Caco-2 (cell line): ENCODE results near the gene CRYBG1. TPM values are rescaled to one million over a fixed set of nuclear protein-coding genes. Genes with fewer than 3 reads are reported as not detected.
A peak's percentile ranks its signal among the peaks of the same experiment; 100 is the strongest.

Experiments
- BruUV-seq: library from RNA; stranded (reverse); fragments of 400-500 nt; replicated peaks from 2 replicates; lab custom pipeline; 2021; lab: Mats Ljungman, UMichigan
- CTCF ChIA-PET: fragments of 300-600 bp; sonication (Branson Sonifier 250); formaldehyde crosslinking; loops from one replicate; lab custom pipeline; 2022; ENCODE audit warnings: antibody characterized with exemption; lab: Charles Lee
- POLR2A ChIA-PET: fragments of 300-600 bp; sonication (Branson Sonifier 250); formaldehyde crosslinking; loops from one replicate; lab custom pipeline; 2022; ENCODE audit warnings: antibody characterized with exemption; lab: Charles Lee
- DNase-seq, 2 experiments: peaks; one replicate each; pipeline versions ENCODE4 v3.0.0 to v3.0.0-alpha.2; 2020 to 2022
- H3K27me3 ChIP-seq: replicated peaks from 2 replicates; pipeline ENCODE4 v1.6.0; 2011; ENCODE audit warnings: low read length; ENCODE audit not compliant: control insufficient read depth, insufficient read depth
- H3K36me3 ChIP-seq: 2 replicates; pipeline ENCODE4 v1.5.1; 2011; ENCODE audit warnings: low read length; ENCODE audit not compliant: control insufficient read depth, insufficient read depth
- H3K4me1 ChIP-seq: fragments of 250-450 bp; sonication (Bioruptor Pico); 2 replicates; pipeline ENCODE4 v1.5.1; 2020; ENCODE audit warnings: mild to moderate bottlenecking
- H3K4me3 ChIP-seq: 2 replicates; pipeline ENCODE4 v1.5.1; 2011; ENCODE audit warnings: low read depth, mild to moderate bottlenecking, control low read depth, low read length
- H3K9me3 ChIP-seq: fragments of 250-450 bp; sonication (Bioruptor Pico); 2 replicates; pipeline ENCODE4 v1.5.1; 2020; ENCODE audit warnings: mild to moderate bottlenecking, moderate library complexity
- H3K27ac Mint-ChIP-seq: one replicate; pipeline ENCODE4 v1.8.0; 2022; ENCODE audit warnings: mixed read lengths; ENCODE audit not compliant: unreplicated experiment
- H3K27me3 Mint-ChIP-seq: one replicate; pipeline ENCODE4 v1.8.0; 2022; ENCODE audit warnings: mixed read lengths; ENCODE audit not compliant: insufficient read depth, unreplicated experiment
- H3K36me3 Mint-ChIP-seq: one replicate; pipeline ENCODE4 v1.8.0; 2022; ENCODE audit warnings: mild to moderate bottlenecking, mixed read lengths; ENCODE audit not compliant: insufficient read depth, unreplicated experiment
- H3K4me1 Mint-ChIP-seq: one replicate; pipeline ENCODE4 v1.8.0; 2022; ENCODE audit warnings: low read depth, mixed read lengths; ENCODE audit not compliant: unreplicated experiment
- H3K4me3 Mint-ChIP-seq: one replicate; pipeline ENCODE4 v1.8.0; 2022; ENCODE audit warnings: mild to moderate bottlenecking, moderate library complexity, mixed read lengths; ENCODE audit not compliant: unreplicated experiment
- H3K9me3 Mint-ChIP-seq: one replicate; pipeline ENCODE4 v1.8.0; 2022; ENCODE audit warnings: mixed read lengths; ENCODE audit not compliant: unreplicated experiment
- intact Hi-C: fragments of 100-400 bp; cut with micrococcal nuclease; formaldehyde crosslinking; loops from one replicate; pipeline ENCODE4 v1.10.0; 2022; ENCODE audit not compliant: unreplicated experiment
- total RNA-seq: library from RNA; stranded (reverse); gene quantifications from 2 replicates; pipeline ENCODE4 v1.2.3, GENCODE V29; 2022
- TF ChIP-seq, protein P1 (sequence below), 2 experiments: fragments of 200-600 bp in 1 of 2; IDR thresholded peaks; 1 replicate in 1 of 2; 2 replicates in 1 of 2; pipeline versions ENCODE4 v1.5.1 to v1.8.0; 2011 to 2022; ENCODE audit warnings: antibody characterized with exemption in 1 of 2, control low read depth in 1 of 2, inconsistent platforms in 1 of 2, low read depth in 1 of 2, low read length in 1 of 2, mild to moderate bottlenecking in 1 of 2, moderate library complexity in 1 of 2; ENCODE audit not compliant: insufficient read depth in 1 of 2, severe bottlenecking in 1 of 2, unreplicated experiment in 1 of 2

CRYBG1 gene
- total RNA-seq, 1 experiment from 2014 or later, result 13.2 TPM

DNA sequence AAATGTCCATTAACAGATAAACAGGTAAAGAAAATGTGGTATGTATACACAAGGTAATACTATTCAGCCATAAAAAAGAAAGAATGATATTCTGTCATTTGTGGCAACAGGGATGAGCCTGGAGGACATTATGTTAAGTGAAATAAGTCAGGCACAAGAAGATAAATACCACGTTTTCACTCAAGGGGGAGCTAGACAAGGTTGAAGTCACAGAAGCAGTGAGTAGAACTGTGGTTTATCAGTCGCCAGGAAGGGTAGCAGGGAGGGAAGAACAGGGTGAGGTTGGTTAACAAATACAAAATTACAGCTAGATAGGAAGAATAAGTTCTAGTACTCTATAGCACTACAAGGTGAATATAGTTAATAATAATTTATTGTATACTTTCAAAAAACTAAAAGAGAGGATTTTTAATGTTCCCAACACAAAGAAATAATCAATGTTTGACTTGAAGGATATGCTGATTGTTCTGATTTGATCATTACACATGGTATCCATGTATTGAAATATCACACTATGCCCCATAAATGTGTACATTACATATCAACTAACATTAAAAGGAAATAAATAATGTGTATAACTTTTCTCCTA lies 247.7 kb downstream of the CRYBG1 start:
- TF ChIP-seq, protein P1, sequence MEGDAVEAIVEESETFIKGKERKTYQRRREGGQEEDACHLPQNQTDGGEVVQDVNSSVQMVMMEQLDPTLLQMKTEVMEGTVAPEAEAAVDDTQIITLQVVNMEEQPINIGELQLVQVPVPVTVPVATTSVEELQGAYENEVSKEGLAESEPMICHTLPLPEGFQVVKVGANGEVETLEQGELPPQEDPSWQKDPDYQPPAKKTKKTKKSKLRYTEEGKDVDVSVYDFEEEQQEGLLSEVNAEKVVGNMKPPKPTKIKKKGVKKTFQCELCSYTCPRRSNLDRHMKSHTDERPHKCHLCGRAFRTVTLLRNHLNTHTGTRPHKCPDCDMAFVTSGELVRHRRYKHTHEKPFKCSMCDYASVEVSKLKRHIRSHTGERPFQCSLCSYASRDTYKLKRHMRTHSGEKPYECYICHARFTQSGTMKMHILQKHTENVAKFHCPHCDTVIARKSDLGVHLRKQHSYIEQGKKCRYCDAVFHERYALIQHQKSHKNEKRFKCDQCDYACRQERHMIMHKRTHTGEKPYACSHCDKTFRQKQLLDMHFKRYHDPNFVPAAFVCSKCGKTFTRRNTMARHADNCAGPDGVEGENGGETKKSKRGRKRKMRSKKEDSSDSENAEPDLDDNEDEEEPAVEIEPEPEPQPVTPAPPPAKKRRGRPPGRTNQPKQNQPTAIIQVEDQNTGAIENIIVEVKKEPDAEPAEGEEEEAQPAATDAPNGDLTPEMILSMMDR (IDR thresholded peaks at IDR 0.05; ENCODE audit: insufficient read depth in 1 of 2, low read depth in 1 of 2, low read length in 1 of 2, severe bottlenecking in 1 of 2, unreplicated experiment in 1 of 2), result peak; percentile 54 to 56
- H3K9me3 Mint-ChIP-seq, result no peaks in the 10 kb centered on the region
- DNase-seq, result peak in 1 of 2 experiments; percentile 67
- no peaks in the 10 kb centered on the region for H3K36me3 Mint-ChIP-seq
- no peaks in the 10 kb centered on the region for H3K9me3 ChIP-seq
- POLR2A ChIA-PET, result no interaction called here
- no peak overlapping the region for H3K27ac Mint-ChIP-seq
- intact Hi-C loops, result loop anchor here (1.0 to 5.0 kb wide), 3 partner anchors 189 to 389 kb away; no protein-coding TSS in a partner anchor
- no peaks in the 10 kb centered on the region for H3K4me1 Mint-ChIP-seq
- no peak overlapping the region for H3K4me3 ChIP-seq
- H3K36me3 ChIP-seq, result no peaks in the 10 kb centered on the region
- BruUV-seq, result no TSS peak
- H3K4me3 Mint-ChIP-seq, result no peak overlapping the region
- H3K4me1 ChIP-seq, result no peaks in the 10 kb centered on the region
- no peaks in the 10 kb centered on the region for H3K27me3 ChIP-seq
- CTCF ChIA-PET, result interaction anchor here (0.7 to 1.0 kb wide), 3 partner anchors 17 to 390 kb away, joined by 3 to 12 read pairs (median 4); no protein-coding TSS in a partner anchor
- H3K27me3 Mint-ChIP-seq, result no peaks in the 10 kb centered on the region

- no peak overlapping the region for H3K4me3 Mint-ChIP-seq
- CTCF ChIA-PET, result interaction anchor here (0.5 to 1.4 kb wide), 10 partner anchors 33 to 537 kb away, joined by 3 to 20 read pairs (median 3); no protein-coding TSS in a partner anchor
- no TSS peak for BruUV-seq
- DNase-seq, result peak; percentile 52 to 54
- TF ChIP-seq, protein P1 (IDR thresholded peaks at IDR 0.05; ENCODE audit: insufficient read depth in 1 of 2, low read depth in 1 of 2, low read length in 1 of 2, severe bottlenecking in 1 of 2, unreplicated experiment in 1 of 2), result peak; percentile 43 to 51
- Histone ChIP-seq H3K4me1 (no peaks in the 10 kb centered on the region), H3K4me3 (no peak overlapping the region), H3K36me3 (no peaks in the 10 kb centered on the region), H3K27me3 (no peaks in the 10 kb centered on the region), H3K9me3 (no peaks in the 10 kb centered on the region)
- intact Hi-C loops, result loop anchor here (5.0 kb wide), 2 partner anchors 188 to 388 kb away; no protein-coding TSS in a partner anchor
- no peaks in the 10 kb centered on the region for H3K9me3 Mint-ChIP-seq
- POLR2A ChIA-PET, result interaction anchor here (0.9 kb wide), 1 partner anchor 278 kb away, joined by 3 read pairs; no protein-coding TSS in a partner anchor
- H3K36me3 Mint-ChIP-seq, result no peaks in the 10 kb centered on the region
- no peaks in the 10 kb centered on the region for H3K4me1 Mint-ChIP-seq
- H3K27me3 Mint-ChIP-seq, result no peaks in the 10 kb centered on the region
- H3K27ac Mint-ChIP-seq, result no peak overlapping the region
Observed at GRCh38 chr6:106609699-106610098, 249.2 kb downstream of the CRYBG1 start.

GRCh38 chr6:106611030-106611429 lies 250.5 kb downstream of the CRYBG1 start:
- H3K36me3 ChIP-seq, result no peaks in the 10 kb centered on the region
- no peak for DNase-seq
- ChIA-PET CTCF (interaction anchor here (1.8 kb wide), 1 partner anchor 368 kb away, joined by 5 read pairs; no protein-coding TSS in a partner anchor), POLR2A (no interaction called here)
- no peaks in the 10 kb centered on the region for H3K9me3 ChIP-seq
- H3K4me3 Mint-ChIP-seq, result no peak overlapping the region
- no peaks in the 10 kb centered on the region for H3K27me3 Mint-ChIP-seq
- no peak overlapping the region for H3K27ac Mint-ChIP-seq
- intact Hi-C loops, result no loop called here
- BruUV-seq, result no TSS peak
- no peaks in the 10 kb centered on the region for H3K4me1 Mint-ChIP-seq
- no peaks in the 10 kb centered on the region for H3K36me3 Mint-ChIP-seq
- no peaks in the 10 kb centered on the region for H3K9me3 Mint-ChIP-seq
- H3K27me3 ChIP-seq, result no peaks in the 10 kb centered on the region
- H3K4me3 ChIP-seq, result no peak overlapping the region
- no peaks in the 10 kb centered on the region for H3K4me1 ChIP-seq
- TF ChIP-seq, protein P1 (IDR thresholded peaks at IDR 0.05; ENCODE audit: insufficient read depth in 1 of 2, low read depth in 1 of 2, low read length in 1 of 2, severe bottlenecking in 1 of 2, unreplicated experiment in 1 of 2), result no peak
